Measurements from ENCODE around the gene MUC5B.

Gene MUC5B

DNA sequence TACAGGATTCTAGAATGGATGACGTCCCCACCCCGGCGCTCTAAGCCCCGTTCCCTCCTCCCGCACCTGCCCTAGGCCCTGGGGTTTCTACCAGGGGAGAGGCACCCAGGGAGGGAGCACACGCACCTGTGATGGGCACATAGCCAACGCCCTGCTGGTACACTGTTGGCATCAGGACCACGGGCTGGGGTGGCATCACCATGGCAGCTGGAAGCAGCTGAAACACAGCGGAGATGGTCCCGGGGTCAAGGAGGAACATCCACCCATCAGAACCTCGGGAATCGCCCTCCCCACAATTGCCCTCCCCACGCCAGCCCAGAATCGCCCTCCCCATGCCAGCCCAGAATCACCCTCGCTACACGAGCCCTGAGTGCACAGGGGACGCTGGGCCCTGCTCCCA lies 63.0 kb downstream of the MUC5B start:
- no peak for DNase-seq (ENCODE audit: low spot score)

GRCh38 chr11:1287928-1288327 lies 65.1 kb downstream of the MUC5B start:
- no peak for DNase-seq (ENCODE audit: low spot score)

DNA sequence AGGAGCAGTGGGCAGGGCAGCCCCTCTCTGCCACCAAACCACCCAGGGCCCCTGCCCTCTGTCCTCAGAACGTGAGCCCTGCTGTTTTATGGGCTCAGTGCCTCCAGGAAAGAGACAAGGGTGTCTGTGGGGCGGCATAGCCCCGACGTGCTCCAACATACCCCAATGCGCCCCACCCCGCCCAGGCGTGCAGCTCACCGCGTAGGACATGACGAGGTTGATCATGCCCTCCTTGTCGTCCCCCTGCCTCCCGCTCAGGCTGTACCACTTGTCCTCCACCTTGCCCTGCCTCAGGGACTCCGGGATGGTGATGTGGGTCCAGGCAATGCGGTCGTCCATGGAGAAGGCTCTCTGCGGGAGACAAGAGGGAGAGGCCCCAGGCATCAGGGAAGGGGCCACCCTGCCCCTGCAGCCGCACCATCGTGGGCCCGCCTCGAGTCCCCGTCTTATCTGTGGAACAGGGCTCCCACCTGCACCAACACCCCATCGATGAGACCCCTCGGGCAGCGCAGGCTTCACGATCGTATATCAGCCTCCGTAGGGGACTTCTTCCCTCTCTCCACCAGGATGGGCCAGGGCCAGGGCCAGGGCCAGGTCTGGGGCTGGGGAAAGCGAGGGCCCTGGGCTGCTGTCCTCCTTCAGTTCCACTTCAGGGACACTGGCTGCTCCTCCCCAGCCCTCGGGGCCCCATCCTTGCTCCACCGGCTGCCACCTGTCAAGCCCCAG lies 65.7 kb downstream of the MUC5B start:
- DNase-seq (ENCODE audit: low spot score): no peak

- no peak for DNase-seq (ENCODE audit: low spot score)
Observed at GRCh38 chr11:1289211-1289935, 66.5 kb downstream of the MUC5B start.

- no peak for DNase-seq (ENCODE audit: low spot score)
Observed at GRCh38 chr11:1290052-1291040, 67.5 kb downstream of the MUC5B start.

- DNase-seq (ENCODE audit: low spot score): no peak
Observed at GRCh38 chr11:1291295-1292017, 68.6 kb downstream of the MUC5B start.

- no peak for DNase-seq (ENCODE audit: low spot score)
Observed at GRCh38 chr11:1292018-1292643, 69.3 kb downstream of the MUC5B start.

GRCh38 chr11:1292644-1293618 lies 70.1 kb downstream of the MUC5B start:
- no peak for DNase-seq (ENCODE audit: low spot score)

- no peak for DNase-seq (ENCODE audit: low spot score)
Observed at GRCh38 chr11:1293619-1294015, 70.8 kb downstream of the MUC5B start.

DNA sequence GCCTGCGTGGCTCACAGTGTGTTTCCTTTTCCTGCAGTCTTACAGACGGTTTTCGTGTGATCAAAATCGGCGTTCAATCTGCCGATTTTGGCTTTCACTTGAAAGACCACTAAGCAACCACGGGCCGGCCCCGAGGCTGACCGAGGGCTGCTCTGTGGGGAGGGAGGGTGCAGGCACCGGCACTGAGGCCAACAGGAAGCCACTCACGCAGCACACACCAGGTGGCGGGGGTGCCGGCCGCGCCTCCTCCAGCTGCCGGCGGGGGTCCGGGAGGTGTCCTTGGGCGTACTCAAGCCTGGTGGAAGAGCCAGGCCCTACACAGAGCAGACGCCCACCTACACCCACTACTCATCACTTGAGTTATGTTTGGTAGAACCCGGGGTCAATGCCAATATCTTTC lies 72.2 kb downstream of the MUC5B start:
- DNase-seq (ENCODE audit: low spot score): no peak

DNA sequence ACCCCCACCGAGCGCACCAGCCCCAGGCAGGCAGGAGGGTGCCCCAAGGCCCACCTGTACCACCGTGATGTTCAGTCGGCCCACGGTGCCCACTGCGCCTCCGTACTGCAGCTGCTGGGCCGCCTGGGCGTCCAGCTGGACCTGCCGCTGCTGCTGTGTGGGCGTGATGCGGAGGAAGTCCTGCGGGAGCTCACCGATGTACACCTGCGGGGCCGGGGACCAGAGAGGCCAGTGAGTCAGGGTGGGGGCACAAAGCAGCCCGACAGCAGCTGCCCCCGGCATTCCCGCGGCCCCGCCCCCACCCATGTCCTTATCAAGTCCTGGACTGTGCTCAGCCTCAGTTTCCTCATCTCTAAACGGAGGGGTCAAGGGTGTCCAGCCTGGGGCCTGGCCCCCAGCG lies 72.7 kb downstream of the MUC5B start:
- DNase-seq (ENCODE audit: low spot score): no peak

DNA sequence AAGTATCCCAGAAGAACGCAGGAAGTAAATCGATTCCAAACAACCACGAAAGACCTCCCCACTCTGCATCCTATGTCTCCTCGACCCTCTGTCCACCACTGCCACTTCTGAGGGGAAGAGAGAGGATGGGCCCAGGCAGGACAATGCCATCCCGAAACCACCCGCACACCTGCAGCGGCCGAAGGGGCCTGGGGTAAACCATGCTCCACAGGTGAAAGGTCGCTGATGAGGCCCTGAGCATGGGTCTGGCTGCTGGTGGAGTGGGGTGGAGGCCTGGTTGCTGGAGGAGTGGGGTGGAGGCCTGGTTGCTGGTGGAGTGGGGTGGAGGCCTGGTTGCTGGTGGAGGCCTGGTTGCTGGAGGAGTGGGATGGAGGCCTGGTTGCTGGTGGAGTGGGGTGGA lies 73.4 kb downstream of the MUC5B start:
- DNase-seq (ENCODE audit: low spot score): no peak

DNA sequence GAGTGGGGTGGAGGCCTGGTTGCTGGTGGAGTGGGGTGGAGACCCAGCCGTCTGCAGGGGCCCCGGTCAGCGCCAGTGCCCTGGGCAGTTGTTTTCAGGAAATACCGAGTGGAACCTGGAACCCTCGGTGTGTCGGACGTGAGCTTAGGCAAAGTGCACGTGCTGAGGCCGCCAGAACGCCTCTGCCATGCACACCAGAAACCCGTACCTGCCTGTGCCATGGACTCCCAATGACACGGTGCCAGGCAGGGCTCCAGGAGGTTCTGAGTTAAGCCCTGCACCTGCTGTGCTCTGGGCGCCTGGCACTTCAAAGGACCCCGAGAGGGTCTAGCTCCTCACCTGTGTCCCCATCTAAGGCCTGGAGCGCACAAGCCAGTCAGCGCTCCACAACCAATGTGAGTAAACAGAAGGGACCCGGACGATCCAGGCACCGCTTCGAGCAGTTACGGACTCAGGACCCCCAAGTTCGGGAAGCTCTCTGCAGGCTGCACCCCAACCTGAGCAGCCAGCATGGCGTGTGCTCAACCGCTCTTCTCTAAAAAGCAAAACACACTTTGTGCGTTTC lies 74.2 kb downstream of the MUC5B start:
- no peak for DNase-seq (ENCODE audit: low spot score)

DNA sequence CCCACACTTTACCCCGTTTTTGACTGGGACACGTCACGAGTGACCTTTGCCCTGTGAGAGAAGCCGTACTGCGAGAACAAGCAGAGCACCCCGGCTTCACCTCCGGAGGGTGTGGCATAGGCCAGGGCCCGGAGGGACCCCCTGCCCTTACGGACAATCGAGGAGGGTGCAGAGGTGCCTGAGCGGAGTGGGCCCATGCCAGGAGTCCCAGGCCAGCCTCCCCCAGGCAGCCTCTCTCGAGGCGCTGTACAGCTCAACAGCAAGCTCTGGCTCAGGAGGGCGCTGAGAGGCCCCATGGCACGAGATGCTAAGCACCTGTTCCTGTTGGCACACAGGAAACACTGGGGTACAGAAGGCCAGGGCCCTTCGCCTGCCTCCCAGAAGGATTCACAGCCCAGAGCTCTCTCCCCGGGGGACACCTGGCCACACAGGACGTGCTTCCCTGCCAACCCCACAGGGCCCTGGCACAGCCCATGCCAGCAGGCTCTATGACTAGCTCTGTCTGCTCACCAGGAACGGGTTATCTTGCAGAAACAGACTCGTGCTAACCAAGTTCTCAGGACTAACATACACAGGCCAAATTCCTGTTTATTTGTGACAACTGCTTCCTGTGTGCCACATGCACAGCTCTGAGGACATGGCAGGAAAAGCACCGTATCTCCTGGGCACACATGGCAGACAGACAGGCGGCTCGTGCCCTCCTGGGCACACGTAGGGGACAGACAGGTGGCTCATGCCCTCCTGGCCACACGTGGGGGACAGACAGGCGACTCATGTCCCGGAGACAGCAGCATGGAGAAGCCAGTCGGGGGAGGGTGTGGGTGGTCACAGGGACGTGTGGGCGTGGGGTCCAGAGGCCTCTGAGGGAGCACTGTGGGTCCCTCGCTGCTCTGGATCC lies 75.0 kb downstream of the MUC5B start:
- no peak for DNase-seq (ENCODE audit: low spot score)

GRCh38 chr11:1298695-1299492 lies 76.0 kb downstream of the MUC5B start:
- DNase-seq (ENCODE audit: low spot score): peak; percentile 49

DNA sequence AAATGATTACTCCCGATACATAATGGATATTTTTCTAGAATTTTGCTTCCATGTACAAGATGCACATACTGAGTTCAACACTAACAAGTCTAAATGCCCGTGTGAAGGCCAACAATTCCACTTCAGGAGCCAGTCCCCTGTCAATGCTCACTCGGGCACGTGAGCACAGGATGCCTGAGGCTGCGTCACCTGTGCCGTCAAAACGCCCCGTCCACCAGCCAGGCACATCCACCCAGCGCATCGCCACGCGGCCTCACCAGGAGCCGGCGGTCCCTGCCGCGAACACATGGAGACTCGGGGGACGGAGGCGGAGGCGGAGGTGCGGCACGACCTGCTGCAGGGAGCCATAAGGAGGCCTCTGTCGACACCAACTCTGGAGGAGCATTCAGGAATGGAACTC lies 76.8 kb downstream of the MUC5B start:
- peak; percentile 47 for DNase-seq (ENCODE audit: low spot score)

GRCh38 chr11:1300121-1300520 lies 77.3 kb downstream of the MUC5B start:
- DNase-seq (ENCODE audit: low spot score): no peak
